SU-DHL-6 (cell line): ENCODE measurements around the gene PAX5.

Experiments used
- H2AFZ ChIP-seq: fragments of 200-600 bp; sonication (generic); 2 replicates; pipeline ENCODE4 v1.6.1; 2014; ENCODE audit warnings: low read depth, mild to moderate bottlenecking, moderate library complexity, mixed read lengths, antibody characterized with exemption, low read length; ENCODE audit not compliant: severe bottlenecking
- H3F3A ChIP-seq: fragments of 200-600 bp; shearing (Covaris generic); 2 replicates; pipeline ENCODE4 v1.6.0; 2016; ENCODE audit warnings: antibody characterized with exemption, mild to moderate bottlenecking; ENCODE audit not compliant: insufficient read depth
- H3K27ac ChIP-seq: fragments of 200-600 bp; sonication (generic); 2 replicates; pipeline ENCODE4 v1.5.1; 2016; ENCODE audit warnings: low read depth, mild to moderate bottlenecking, low read length, moderate library complexity, mixed read lengths
- H3K27me3 ChIP-seq: fragments of 200-600 bp; sonication (generic), shearing (Covaris generic); 2 replicates; pipeline ENCODE4 v1.6.0; 2014; ENCODE audit warnings: mild to moderate bottlenecking, low read length
- H3K36me3 ChIP-seq: fragments of 200-600 bp; sonication (generic); 2 replicates; pipeline ENCODE4 v1.6.1; 2014; ENCODE audit warnings: mild to moderate bottlenecking, low read length, mixed read lengths
- H3K4me2 ChIP-seq: fragments of 300-600, 200-600 bp; shearing (Covaris generic), sonication (generic); 2 replicates; pipeline ENCODE4 v1.6.0; 2014; ENCODE audit warnings: low read length, low read depth, mild to moderate bottlenecking; ENCODE audit not compliant: poor library complexity, severe bottlenecking
- H3K4me3 ChIP-seq: fragments of 200-600 bp; sonication (generic); 2 replicates; pipeline ENCODE4 v1.5.1; 2014; ENCODE audit warnings: antibody characterized with exemption, low read length, mild to moderate bottlenecking, mixed read lengths; ENCODE audit not compliant: insufficient read depth, poor library complexity, severe bottlenecking
- H3K79me2 ChIP-seq: fragments of 200-600 bp; sonication (generic); 2 replicates; pipeline ENCODE4 v1.6.1; 2014; ENCODE audit warnings: mild to moderate bottlenecking, low read length, moderate library complexity; ENCODE audit not compliant: insufficient read depth
- H3K9ac ChIP-seq: fragments of 200-600 bp; sonication (generic); 2 replicates; pipeline ENCODE4 v1.7.0; 2014; ENCODE audit warnings: mild to moderate bottlenecking, low read length
- H3K9me2 ChIP-seq: fragments of 200-600 bp; sonication (generic); replicated peaks from 2 replicates; pipeline ENCODE4 v1.6.1; 2014; ENCODE audit warnings: low read length; ENCODE audit not compliant: insufficient read depth
- H3K9me3 ChIP-seq: fragments of 200-600 bp; sonication (generic); 2 replicates; pipeline ENCODE4 v1.6.1; 2014; ENCODE audit warnings: low read length, mixed read lengths; ENCODE audit not compliant: insufficient read depth
- H4K20me1 ChIP-seq: fragments of 200-600 bp; sonication (generic); 2 replicates; pipeline ENCODE4 v1.6.1; 2014; ENCODE audit warnings: low read depth, mild to moderate bottlenecking, antibody characterized with exemption, low read length, moderate library complexity, mixed read lengths
- CTCF ChIP-seq: fragments of 200-600 bp; sonication (generic); IDR thresholded peaks from one replicate; pipeline ENCODE4 v1.5.1; 2017; ENCODE audit warnings: antibody characterized with exemption, mild to moderate bottlenecking, low read length, moderate library complexity; ENCODE audit not compliant: insufficient read depth, poor library complexity, severe bottlenecking
- EZH2phosphoT487 ChIP-seq: fragments of 200-600 bp; sonication (generic), shearing (Covaris generic); conservative IDR thresholded peaks from 2 replicates; pipeline ENCODE4 v1.6.1; 2018; ENCODE audit warnings: mild to moderate bottlenecking, antibody characterized with exemption, low read length, moderate library complexity, mixed read lengths

The PAX5 gene

GRCh38 chr9:36865731-36866635, 168.1 kb downstream of the PAX5 start:
- Histone ChIP-seq H4K20me1 (no peaks in the 10 kb centered on the region), H3F3A (no peaks in the 10 kb centered on the region), H3K79me2 (0 out of 2 replicates have a peak, but pooled peaks cover 5% of the 10 kb centered on the region), H3K4me2 (no peak overlapping the region), H2AFZ (no peak overlapping the region), H3K4me3 (no peak overlapping the region), H3K9ac (no peak overlapping the region), H3K27ac (no peak overlapping the region), H3K9me3 (no peaks in the 10 kb centered on the region), H3K36me3 (no peaks in the 10 kb centered on the region), H3K9me2 (no peaks in the 10 kb centered on the region), H3K27me3 (no peaks in the 10 kb centered on the region)
- TF ChIP-seq CTCF (no peak), EZH2phosphoT487 (no peak)

- no peaks in the 10 kb centered on the region for H3K9me2 ChIP-seq
- no peaks in the 10 kb centered on the region for H3K27me3 ChIP-seq
- no peak overlapping the region for H3K27ac ChIP-seq
- no peaks in the 10 kb centered on the region for H3F3A ChIP-seq
- no peak for TF ChIP-seq CTCF
- no peak for TF ChIP-seq EZH2phosphoT487
- H3K9me3 ChIP-seq = no peaks in the 10 kb centered on the region
- no peak overlapping the region for H2AFZ ChIP-seq
- no peaks in the 10 kb centered on the region for H4K20me1 ChIP-seq
- 0 out of 2 replicates have a peak, but pooled peaks cover 5% of the 10 kb centered on the region for H3K79me2 ChIP-seq
- H3K36me3 ChIP-seq = no peaks in the 10 kb centered on the region
- no peak overlapping the region for H3K4me3 ChIP-seq
- no peak overlapping the region for H3K9ac ChIP-seq
- no peak overlapping the region for H3K4me2 ChIP-seq
Measured at GRCh38 chr9:36864491-36865410, 169.3 kb downstream of the PAX5 start.

- Histone ChIP-seq H3F3A (no peaks in the 10 kb centered on the region), H3K4me3 (no peak overlapping the region), H3K4me2 (no peak overlapping the region), H3K27me3 (no peaks in the 10 kb centered on the region), H3K9me2 (no peaks in the 10 kb centered on the region), H3K79me2 (0 out of 2 replicates have a peak, but pooled peaks cover 5% of the 10 kb centered on the region), H3K9me3 (no peaks in the 10 kb centered on the region), H4K20me1 (no peaks in the 10 kb centered on the region), H3K9ac (no peak overlapping the region), H2AFZ (no peak overlapping the region), H3K36me3 (no peaks in the 10 kb centered on the region), H3K27ac (no peak overlapping the region)
- TF ChIP-seq CTCF (peak; percentile 36), EZH2phosphoT487 (no peak)
Measured at GRCh38 chr9:36862206-36863145, 171.6 kb downstream of the PAX5 start.
